PC-9 (cell line): Measurements from ENCODE around the gene ETS2.

Experiments used
- CTCF ChIP-seq: fragments of 200-600 bp; sonication (generic); conservative IDR thresholded peaks from 2 replicates; pipeline ENCODE4 v1.6.1; 2017; ENCODE audit warnings: mixed run types, antibody characterized with exemption, mild to moderate bottlenecking, moderate library complexity
- EZH2 ChIP-seq: fragments of 200-600 bp; sonication (generic); IDR thresholded peaks from 2 replicates; pipeline ENCODE4 v1.8.0; 2017; ENCODE audit warnings: antibody characterized with exemption, low read depth

GRCh38 chr21:38774586-38775285 lies 31.0 kb upstream of the ETS2 start:
- TF ChIP-seq CTCF (no peak), EZH2 (no peak)
